WI38 (cell line): ENCODE results near the gene SRCAP.

Experiments
- H3K4me3 ChIP-seq: 2 replicates; pipeline ENCODE4 v1.5.1; 2011; ENCODE audit warnings: low read depth, mild to moderate bottlenecking, control low read depth, low read length
- CTCF ChIP-seq: IDR thresholded peaks from 2 replicates; pipeline ENCODE4 v1.5.1; 2012; ENCODE audit warnings: low read depth, mild to moderate bottlenecking, control low read depth, low read length

Gene SRCAP

GRCh38 chr16:30738984-30739951, 40.3 kb downstream of the SRCAP start:
- no peak for TF ChIP-seq CTCF
- no peak overlapping the region for H3K4me3 ChIP-seq

GRCh38 chr16:30740364-30741251, 41.6 kb downstream of the SRCAP start:
- no peak for TF ChIP-seq CTCF
- H3K4me3 ChIP-seq: peak overlapping the region; percentile 30; the same call in 1 of the 2 replicates

- H3K4me3 ChIP-seq: no peak overlapping the region
- TF ChIP-seq CTCF: no peak
Observed at GRCh38 chr16:30741461-30741914, 42.5 kb downstream of the SRCAP start.

- no peak overlapping the region for H3K4me3 ChIP-seq
- TF ChIP-seq CTCF: no peak
Observed at GRCh38 chr16:30743716-30744115, 44.7 kb downstream of the SRCAP start.

- TF ChIP-seq CTCF: no peak
- H3K4me3 ChIP-seq: no peak overlapping the region
Observed at GRCh38 chr16:30744183-30744582, 45.2 kb downstream of the SRCAP start.

- H3K4me3 ChIP-seq: no peak overlapping the region
- no peak for TF ChIP-seq CTCF
Observed at GRCh38 chr16:30745082-30745481, 46.1 kb downstream of the SRCAP start.
